ENCODE results near the gene VTCN1. TPM values are rescaled to one million over a fixed set of nuclear protein-coding genes. Genes with fewer than 3 reads are reported as not detected.
A peak's percentile ranks its signal among the peaks of the same experiment; 100 is the strongest.
"Not testable (repeated sequence)": the region's sequence is repeated elsewhere in the genome, so short reads cannot be mapped to it uniquely, and the experiment has no call there.

Gene VTCN1, protein sequence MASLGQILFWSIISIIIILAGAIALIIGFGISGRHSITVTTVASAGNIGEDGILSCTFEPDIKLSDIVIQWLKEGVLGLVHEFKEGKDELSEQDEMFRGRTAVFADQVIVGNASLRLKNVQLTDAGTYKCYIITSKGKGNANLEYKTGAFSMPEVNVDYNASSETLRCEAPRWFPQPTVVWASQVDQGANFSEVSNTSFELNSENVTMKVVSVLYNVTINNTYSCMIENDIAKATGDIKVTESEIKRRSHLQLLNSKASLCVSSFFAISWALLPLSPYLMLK
- total RNA-seq (ENCODE audit: insufficient read depth, low replicate concordance) = 0.96 TPM

DNA sequence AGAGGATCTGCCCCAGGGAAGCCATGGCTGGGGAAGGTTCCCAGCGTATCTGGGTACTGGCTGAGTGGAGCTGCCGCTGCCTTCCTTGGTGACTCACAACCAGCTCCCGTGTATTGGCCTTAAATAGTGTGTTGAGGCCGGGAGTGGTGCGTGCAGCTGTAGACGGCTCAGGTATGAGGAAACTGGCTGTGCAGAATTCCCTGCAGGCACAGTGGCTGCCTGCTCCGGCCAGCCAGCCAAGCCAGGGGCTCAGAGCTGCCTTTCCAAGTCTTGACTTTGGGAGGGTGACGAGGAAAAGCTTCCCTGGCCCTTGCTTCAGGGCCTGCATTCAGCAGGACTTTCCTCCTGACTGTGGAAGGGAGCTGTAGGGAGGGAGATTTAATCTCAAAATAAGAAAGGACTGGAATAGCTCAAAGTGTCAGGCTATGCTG, at the start of gene VTCN1:
TSS of gene VTCN1 (minus strand) at position 97 of the 431 bp plus-strand sequence. CDS start at position 25, 72 bp downstream.
- DNase-seq (ENCODE audit: low spot score) = peak; percentile 57

GRCh38 chr1:117258791-117259190, 48.1 kb upstream of the VTCN1 start:
- DNase-seq (ENCODE audit: low spot score) = no peak

GRCh38 chr1:117258075-117258474, 47.3 kb upstream of the VTCN1 start:
- not testable (repeated sequence) for DNase-seq (ENCODE audit: low spot score)

DNA sequence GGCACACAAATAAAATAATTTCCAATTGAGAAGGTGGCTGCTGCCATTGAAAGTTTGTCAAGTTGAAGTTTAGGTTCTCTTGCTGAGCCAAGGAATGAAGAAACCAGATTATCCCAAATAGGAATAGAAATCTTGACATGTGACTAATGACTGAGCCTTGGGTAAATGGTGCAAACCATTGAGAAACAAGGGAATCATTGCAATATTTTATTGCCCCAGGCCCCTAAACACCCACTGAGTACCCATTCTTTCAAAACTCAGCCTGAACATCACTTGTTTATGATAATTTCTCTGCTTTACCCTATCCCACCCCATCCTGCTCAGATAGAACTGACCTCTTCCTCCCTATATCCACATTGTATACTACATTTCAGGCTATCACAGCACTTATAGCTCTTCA, 46.6 kb upstream of the VTCN1 start:
- DNase-seq (ENCODE audit: low spot score) = no peak

GRCh38 chr1:117250061-117250606, 39.4 kb upstream of the VTCN1 start:
- no peak for DNase-seq (ENCODE audit: low spot score)

GRCh38 chr1:117244971-117245370, 34.2 kb upstream of the VTCN1 start:
- no peak for DNase-seq (ENCODE audit: low spot score)

- no peak for DNase-seq (ENCODE audit: low spot score)
These were observed 33.6 kb upstream of the VTCN1 start for GRCh38 chr1:117244306-117244705.

DNA sequence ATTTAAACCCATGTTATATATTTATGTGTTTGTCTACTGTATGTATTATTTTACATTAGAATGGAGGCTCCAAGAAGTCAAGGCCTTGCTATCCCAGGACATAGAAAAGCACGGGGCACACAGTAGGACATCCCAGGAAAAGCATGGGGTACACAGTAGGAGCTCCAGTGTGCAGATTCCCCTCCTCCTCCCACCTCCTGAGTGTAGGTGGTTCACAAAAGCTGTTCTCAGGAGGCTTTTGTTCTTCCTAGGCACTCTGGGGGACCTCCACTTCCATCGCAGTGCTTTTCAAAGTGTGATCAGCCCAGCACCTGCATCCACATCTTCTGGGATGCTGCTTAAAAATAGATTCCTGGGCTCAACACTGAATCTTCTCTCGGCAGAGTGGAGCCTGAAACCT, 30.8 kb upstream of the VTCN1 start:
- DNase-seq (ENCODE audit: low spot score) = no peak

GRCh38 chr1:117240547-117240946, 29.8 kb upstream of the VTCN1 start:
- no peak for DNase-seq (ENCODE audit: low spot score)

GRCh38 chr1:117239467-117239866, 28.7 kb upstream of the VTCN1 start:
- DNase-seq (ENCODE audit: low spot score) = no peak

GRCh38 chr1:117237726-117238381, 27.1 kb upstream of the VTCN1 start:
- peak; percentile 42 for DNase-seq (ENCODE audit: low spot score)

DNA sequence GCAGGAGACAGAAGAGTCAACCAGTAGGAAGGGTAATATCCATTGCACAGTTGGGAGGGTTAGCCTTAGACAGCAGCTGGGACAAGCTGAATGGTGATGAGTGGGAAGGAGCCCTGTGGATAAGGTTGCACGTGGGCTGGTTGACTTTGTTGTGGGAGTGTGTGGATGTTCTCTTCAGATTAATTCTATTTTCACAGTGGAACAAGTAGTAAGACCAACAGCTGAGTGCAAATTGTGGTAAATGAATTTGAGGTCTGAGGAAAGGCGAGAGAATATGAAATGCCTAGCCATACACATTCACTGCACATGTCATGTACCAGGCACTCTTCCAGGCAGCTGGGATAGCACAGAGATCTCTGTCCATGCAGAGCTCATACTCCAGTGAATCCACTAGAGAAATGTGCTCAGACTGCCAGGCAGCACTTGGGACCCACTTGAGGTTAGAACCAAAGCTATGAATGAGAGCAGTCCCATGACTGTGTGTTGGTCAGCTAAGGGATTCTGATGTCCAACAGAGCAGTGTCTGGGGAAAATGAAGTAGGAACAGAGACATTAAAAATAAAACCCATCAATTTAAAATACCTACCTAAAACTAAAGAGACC, 25.2 kb upstream of the VTCN1 start:
- no peak for DNase-seq (ENCODE audit: low spot score)

GRCh38 chr1:117232531-117232930, 21.8 kb upstream of the VTCN1 start:
- no peak for DNase-seq (ENCODE audit: low spot score)

- no peak for DNase-seq (ENCODE audit: low spot score)
These were observed 21.1 kb upstream of the VTCN1 start for GRCh38 chr1:117231748-117232373.

- no peak for DNase-seq (ENCODE audit: low spot score)
These were observed 20.6 kb upstream of the VTCN1 start for GRCh38 chr1:117231312-117231711.

DNA sequence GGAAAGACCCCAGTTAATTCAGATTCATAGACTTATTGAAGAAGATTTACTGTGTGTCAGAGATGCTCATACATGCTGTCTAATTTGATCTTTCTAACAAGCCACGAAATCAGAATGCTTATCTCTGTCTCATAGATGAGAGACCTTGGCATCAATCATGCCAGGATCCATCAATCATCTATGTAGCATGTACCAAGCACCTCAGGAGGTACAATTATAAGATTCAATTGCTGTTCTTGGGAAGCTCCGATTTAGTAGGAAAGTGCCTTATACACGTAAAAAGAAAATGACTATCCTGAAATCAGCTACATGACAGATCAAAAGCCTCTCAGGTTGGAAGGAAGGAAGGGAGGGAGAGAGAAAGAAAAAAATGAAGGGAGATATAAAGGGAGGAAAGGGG, 18.5 kb upstream of the VTCN1 start:
- DNase-seq (ENCODE audit: low spot score) = no peak

DNA sequence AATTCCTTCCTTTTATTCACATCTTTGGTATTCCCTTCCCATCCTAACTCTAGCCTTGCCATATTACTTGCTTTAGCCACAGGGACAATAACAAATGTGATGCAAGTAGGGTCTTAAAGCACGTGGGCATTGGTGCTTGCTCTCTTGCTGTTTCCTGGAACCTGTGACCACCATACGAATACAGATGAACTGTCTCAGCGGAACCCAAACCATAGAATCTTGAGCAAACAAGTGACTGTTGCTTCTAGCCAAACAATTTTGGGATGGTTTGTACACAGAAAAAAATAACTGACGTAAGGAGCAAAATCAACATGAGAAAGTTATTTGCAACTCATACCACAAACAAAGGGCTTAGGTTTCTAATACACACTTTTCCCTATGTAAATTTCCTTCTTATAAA, 15.2 kb upstream of the VTCN1 start:
- DNase-seq (ENCODE audit: low spot score) = no peak

GRCh38 chr1:117216718-117217117, 6.0 kb upstream of the VTCN1 start:
- no peak for DNase-seq (ENCODE audit: low spot score)

GRCh38 chr1:117215733-117216462, 5.2 kb upstream of the VTCN1 start:
- no peak for DNase-seq (ENCODE audit: low spot score)

DNA sequence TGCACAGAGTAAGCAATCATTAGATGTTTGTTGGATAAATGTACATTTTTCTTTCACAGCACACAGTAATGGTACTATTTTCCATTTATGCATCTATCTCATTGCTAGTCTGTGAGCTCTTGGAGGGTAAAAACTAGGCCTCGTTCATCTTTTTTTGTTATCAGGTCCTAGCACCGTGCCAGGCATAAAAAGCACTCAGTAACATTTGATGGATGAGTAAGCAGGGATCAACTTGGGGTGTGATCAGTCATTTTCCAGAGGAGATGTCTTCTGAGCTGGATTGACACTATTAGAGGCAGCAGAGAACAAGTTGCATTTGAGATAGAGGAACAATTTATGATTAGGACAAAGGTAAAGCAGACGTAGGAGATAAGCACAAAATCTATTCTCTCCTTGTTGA, 4.3 kb upstream of the VTCN1 start:
- DNase-seq (ENCODE audit: low spot score) = no peak

- DNase-seq (ENCODE audit: low spot score) = no peak
These were observed 2.3 kb upstream of the VTCN1 start for GRCh38 chr1:117213046-117213445.
